SU-DHL-6 (cell line): ENCODE data around the gene BMP6.

Source experiments
- H2AFZ ChIP-seq: fragments of 200-600 bp; sonication (generic); 2 replicates; pipeline ENCODE4 v1.6.1; 2014; ENCODE audit warnings: low read depth, mild to moderate bottlenecking, moderate library complexity, mixed read lengths, antibody characterized with exemption, low read length; ENCODE audit not compliant: severe bottlenecking
- H3F3A ChIP-seq: fragments of 200-600 bp; shearing (Covaris generic); 2 replicates; pipeline ENCODE4 v1.6.0; 2016; ENCODE audit warnings: antibody characterized with exemption, mild to moderate bottlenecking; ENCODE audit not compliant: insufficient read depth
- H3K27ac ChIP-seq: fragments of 200-600 bp; sonication (generic); 2 replicates; pipeline ENCODE4 v1.5.1; 2016; ENCODE audit warnings: low read depth, mild to moderate bottlenecking, low read length, moderate library complexity, mixed read lengths
- H3K27me3 ChIP-seq: fragments of 200-600 bp; sonication (generic), shearing (Covaris generic); 2 replicates; pipeline ENCODE4 v1.6.0; 2014; ENCODE audit warnings: mild to moderate bottlenecking, low read length
- H3K36me3 ChIP-seq: fragments of 200-600 bp; sonication (generic); 2 replicates; pipeline ENCODE4 v1.6.1; 2014; ENCODE audit warnings: mild to moderate bottlenecking, low read length, mixed read lengths
- H3K4me2 ChIP-seq: fragments of 300-600, 200-600 bp; shearing (Covaris generic), sonication (generic); 2 replicates; pipeline ENCODE4 v1.6.0; 2014; ENCODE audit warnings: low read length, low read depth, mild to moderate bottlenecking; ENCODE audit not compliant: poor library complexity, severe bottlenecking
- H3K4me3 ChIP-seq: fragments of 200-600 bp; sonication (generic); 2 replicates; pipeline ENCODE4 v1.5.1; 2014; ENCODE audit warnings: antibody characterized with exemption, low read length, mild to moderate bottlenecking, mixed read lengths; ENCODE audit not compliant: insufficient read depth, poor library complexity, severe bottlenecking
- H3K79me2 ChIP-seq: fragments of 200-600 bp; sonication (generic); 2 replicates; pipeline ENCODE4 v1.6.1; 2014; ENCODE audit warnings: mild to moderate bottlenecking, low read length, moderate library complexity; ENCODE audit not compliant: insufficient read depth
- H3K9ac ChIP-seq: fragments of 200-600 bp; sonication (generic); 2 replicates; pipeline ENCODE4 v1.7.0; 2014; ENCODE audit warnings: mild to moderate bottlenecking, low read length
- H3K9me2 ChIP-seq: fragments of 200-600 bp; sonication (generic); replicated peaks from 2 replicates; pipeline ENCODE4 v1.6.1; 2014; ENCODE audit warnings: low read length; ENCODE audit not compliant: insufficient read depth
- H3K9me3 ChIP-seq: fragments of 200-600 bp; sonication (generic); 2 replicates; pipeline ENCODE4 v1.6.1; 2014; ENCODE audit warnings: low read length, mixed read lengths; ENCODE audit not compliant: insufficient read depth
- H4K20me1 ChIP-seq: fragments of 200-600 bp; sonication (generic); 2 replicates; pipeline ENCODE4 v1.6.1; 2014; ENCODE audit warnings: low read depth, mild to moderate bottlenecking, antibody characterized with exemption, low read length, moderate library complexity, mixed read lengths
- CTCF ChIP-seq: fragments of 200-600 bp; sonication (generic); IDR thresholded peaks from one replicate; pipeline ENCODE4 v1.5.1; 2017; ENCODE audit warnings: antibody characterized with exemption, mild to moderate bottlenecking, low read length, moderate library complexity; ENCODE audit not compliant: insufficient read depth, poor library complexity, severe bottlenecking
- EZH2phosphoT487 ChIP-seq: fragments of 200-600 bp; sonication (generic), shearing (Covaris generic); conservative IDR thresholded peaks from 2 replicates; pipeline ENCODE4 v1.6.1; 2018; ENCODE audit warnings: mild to moderate bottlenecking, antibody characterized with exemption, low read length, moderate library complexity, mixed read lengths

The BMP6 gene

GRCh38 chr6:7728855-7729590 is 3.1 kb downstream of the BMP6 start:
- H3K79me2 ChIP-seq: no peaks in the 10 kb centered on the region
- no peaks in the 10 kb centered on the region for H3K9me2 ChIP-seq
- H3K27ac ChIP-seq: no peak overlapping the region
- no peaks in the 10 kb centered on the region for H3F3A ChIP-seq
- no peak overlapping the region for H3K4me3 ChIP-seq
- H3K9ac ChIP-seq: no peak overlapping the region
- no peak overlapping the region for H3K4me2 ChIP-seq
- TF ChIP-seq EZH2phosphoT487: no peak
- TF ChIP-seq CTCF: no peak
- H3K36me3 ChIP-seq: no peaks in the 10 kb centered on the region
- H2AFZ ChIP-seq: no peak overlapping the region
- H3K27me3 ChIP-seq: no peaks in the 10 kb centered on the region
- no peaks in the 10 kb centered on the region for H4K20me1 ChIP-seq
- no peaks in the 10 kb centered on the region for H3K9me3 ChIP-seq

- Histone ChIP-seq H3K9me2 (no peaks in the 10 kb centered on the region), H3K4me3 (no peak overlapping the region), H3K4me2 (no peak overlapping the region), H3K36me3 (no peaks in the 10 kb centered on the region), H4K20me1 (no peaks in the 10 kb centered on the region), H3K79me2 (no peaks in the 10 kb centered on the region), H3F3A (no peaks in the 10 kb centered on the region), H3K9me3 (no peaks in the 10 kb centered on the region), H2AFZ (no peak overlapping the region), H3K9ac (no peak overlapping the region), H3K27me3 (no peaks in the 10 kb centered on the region), H3K27ac (no peak overlapping the region)
- no peak for TF ChIP-seq CTCF
- TF ChIP-seq EZH2phosphoT487: no peak
Observed at GRCh38 chr6:7730001-7730783, 4.3 kb downstream of the BMP6 start.

- no peaks in the 10 kb centered on the region for H3K9me3 ChIP-seq
- H3K36me3 ChIP-seq: no peaks in the 10 kb centered on the region
- TF ChIP-seq EZH2phosphoT487 (no peak), CTCF (no peak)
- no peaks in the 10 kb centered on the region for H4K20me1 ChIP-seq
- H3K27ac ChIP-seq: no peak overlapping the region
- H3K4me2 ChIP-seq: no peak overlapping the region
- no peak overlapping the region for H3K9ac ChIP-seq
- H3K27me3 ChIP-seq: no peaks in the 10 kb centered on the region
- no peak overlapping the region for H3K4me3 ChIP-seq
- no peaks in the 10 kb centered on the region for H3F3A ChIP-seq
- H3K79me2 ChIP-seq: no peaks in the 10 kb centered on the region
- no peak overlapping the region for H2AFZ ChIP-seq
- H3K9me2 ChIP-seq: no peaks in the 10 kb centered on the region
Observed at GRCh38 chr6:7730784-7731227, 4.9 kb downstream of the BMP6 start.
